ENCODE data around the gene TLNRD1. TPM values are rescaled to one million over a fixed set of nuclear protein-coding genes. Genes with fewer than 3 reads are reported as not detected.

Gene TLNRD1
- total and polyA plus RNA-seq, 4 donors: 1.6 to 24.4 (median 10.0) TPM

GRCh38 chr15:80991421-80991820 is 9.3 kb upstream of the TLNRD1 start:
- H3K27ac ChIP-seq (ENCODE audit: low read depth in 1 of 2, low read length in 2 of 2): no peak overlapping the region
- peaks cover 0 to 5% of the 10 kb centered on the region in 2 donors for H3K4me1 ChIP-seq (ENCODE audit: control insufficient read depth in 1 of 2, insufficient read depth in 2 of 2, low read length in 2 of 2)
- intact Hi-C loops (cut with DNase I): no loop called here
- H3K4me3 ChIP-seq (ENCODE audit: low read length in 2 of 2): no peak overlapping the region
- no peaks in the 10 kb centered on the region for H3K36me3 ChIP-seq (ENCODE audit: control insufficient read depth in 1 of 2, insufficient read depth in 2 of 2, low read length in 1 of 2)
- 59 to 63% methylated on average over 5 of the region's 5 CpGs for WGBS, 2 donors
- DNase-seq (peak in 1 of 2 donors; percentile 74), ATAC-seq (ENCODE audit: low FRiP score) (peak; percentile 44)
- no peaks in the 10 kb centered on the region for H3K9me3 ChIP-seq (ENCODE audit: control insufficient read depth, low read length)
- H3K27me3 ChIP-seq (ENCODE audit: control insufficient read depth in 1 of 2, insufficient read depth in 2 of 2, low read length in 1 of 2): no peaks in the 10 kb centered on the region

GRCh38 chr15:80992006-80992405 is 8.7 kb upstream of the TLNRD1 start:
- H3K27ac ChIP-seq (ENCODE audit: low read depth in 1 of 2, low read length in 2 of 2): no peak overlapping the region
- H3K36me3 ChIP-seq (ENCODE audit: control insufficient read depth in 1 of 2, insufficient read depth in 2 of 2, low read length in 1 of 2): no peaks in the 10 kb centered on the region
- no peak for DNase-seq
- peaks cover 0 to 5% of the 10 kb centered on the region in 2 donors for H3K4me1 ChIP-seq (ENCODE audit: control insufficient read depth in 1 of 2, insufficient read depth in 2 of 2, low read length in 2 of 2)
- intact Hi-C loops (cut with DNase I): no loop called here
- no peaks in the 10 kb centered on the region for H3K27me3 ChIP-seq (ENCODE audit: control insufficient read depth in 1 of 2, insufficient read depth in 2 of 2, low read length in 1 of 2)
- H3K9me3 ChIP-seq (ENCODE audit: control insufficient read depth, low read length): no peaks in the 10 kb centered on the region
- H3K4me3 ChIP-seq (ENCODE audit: low read length in 2 of 2): no peak overlapping the region
- no peak for ATAC-seq (ENCODE audit: low FRiP score)
- 88 to 91% methylated on average over 4 of the region's 4 CpGs for WGBS, 2 donors

- Histone ChIP-seq H3K27me3 (ENCODE audit: control insufficient read depth in 1 of 2, insufficient read depth in 2 of 2, low read length in 1 of 2) (no peaks in the 10 kb centered on the region), H3K4me3 (ENCODE audit: low read length in 2 of 2) (no peak overlapping the region), H3K27ac (ENCODE audit: low read depth in 1 of 2, low read length in 2 of 2) (no peak overlapping the region), H3K36me3 (ENCODE audit: control insufficient read depth in 1 of 2, insufficient read depth in 2 of 2, low read length in 1 of 2) (no peaks in the 10 kb centered on the region), H3K4me1 (ENCODE audit: control insufficient read depth in 1 of 2, insufficient read depth in 2 of 2, low read length in 2 of 2) (peaks cover 0 to 5% of the 10 kb centered on the region in 2 donors), H3K9me3 (ENCODE audit: control insufficient read depth, low read length) (no peaks in the 10 kb centered on the region)
- ATAC-seq (ENCODE audit: low FRiP score) (no peak), DNase-seq (no peak)
- 92 to 97% methylated on average over 1 of the region's 1 CpG for WGBS, 2 donors
- intact Hi-C loops (cut with DNase I): no loop called here
Observed at GRCh38 chr15:80992441-80992840, 8.3 kb upstream of the TLNRD1 start.

DNA sequence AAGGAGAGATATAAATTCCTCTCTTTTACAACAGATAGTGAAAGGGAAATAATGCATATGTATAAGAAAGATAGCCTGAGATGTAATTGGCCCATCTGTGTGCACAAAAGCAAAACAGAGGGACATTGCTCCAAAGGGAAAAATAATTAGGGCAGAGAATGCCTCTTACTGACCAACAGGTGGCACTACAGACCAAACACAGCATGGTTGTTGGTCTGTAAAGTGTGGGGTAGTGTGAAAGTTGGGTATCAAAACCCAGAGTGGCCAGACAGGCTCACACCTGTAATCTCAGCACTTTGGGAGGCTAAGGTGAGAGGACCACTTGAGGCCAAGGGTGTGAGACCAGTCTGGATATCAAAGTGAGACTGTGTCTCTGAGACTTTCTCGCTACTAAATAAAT is 4.5 kb upstream of the TLNRD1 start:
- Histone ChIP-seq H3K27ac (ENCODE audit: low read depth in 1 of 2, low read length in 2 of 2) (no peak overlapping the region), H3K36me3 (ENCODE audit: control insufficient read depth in 1 of 2, insufficient read depth in 2 of 2, low read length in 1 of 2) (no peaks in the 10 kb centered on the region), H3K27me3 (ENCODE audit: control insufficient read depth in 1 of 2, insufficient read depth in 2 of 2, low read length in 1 of 2) (no peaks in the 10 kb centered on the region), H3K4me3 (ENCODE audit: low read length in 2 of 2) (no peak overlapping the region), H3K9me3 (ENCODE audit: control insufficient read depth, low read length) (no peaks in the 10 kb centered on the region), H3K4me1 (ENCODE audit: control insufficient read depth in 1 of 2, insufficient read depth in 2 of 2, low read length in 2 of 2) (no peaks in the 10 kb centered on the region)
- ATAC-seq (ENCODE audit: low FRiP score): no peak
- no peak for DNase-seq
- intact Hi-C loops (cut with DNase I): no loop called here
- 96 to 100% methylated on average over 1 of the region's 1 CpG for WGBS, 2 donors

- peaks cover 0 to 1% of the 10 kb centered on the region in 2 donors for H3K36me3 ChIP-seq (ENCODE audit: control insufficient read depth in 1 of 2, insufficient read depth in 2 of 2, low read length in 1 of 2)
- DNase-seq (no peak), ATAC-seq (ENCODE audit: low FRiP score) (no peak)
- H3K27ac ChIP-seq (ENCODE audit: low read depth in 1 of 2, low read length in 2 of 2): no peak overlapping the region
- intact Hi-C loops (cut with DNase I): no loop called here
- WGBS, 2 donors: 97% methylated on average over 1 of the region's 1 CpG
- no peak overlapping the region for H3K4me3 ChIP-seq (ENCODE audit: low read length in 2 of 2)
- H3K9me3 ChIP-seq (ENCODE audit: control insufficient read depth, low read length): no peaks in the 10 kb centered on the region
- peaks cover 0 to 2% of the 10 kb centered on the region in 2 donors for H3K4me1 ChIP-seq (ENCODE audit: control insufficient read depth in 1 of 2, insufficient read depth in 2 of 2, low read length in 2 of 2)
- H3K27me3 ChIP-seq (ENCODE audit: control insufficient read depth in 1 of 2, insufficient read depth in 2 of 2, low read length in 1 of 2): no peaks in the 10 kb centered on the region
Observed at GRCh38 chr15:80997692-80998091, 3.0 kb upstream of the TLNRD1 start.

DNA sequence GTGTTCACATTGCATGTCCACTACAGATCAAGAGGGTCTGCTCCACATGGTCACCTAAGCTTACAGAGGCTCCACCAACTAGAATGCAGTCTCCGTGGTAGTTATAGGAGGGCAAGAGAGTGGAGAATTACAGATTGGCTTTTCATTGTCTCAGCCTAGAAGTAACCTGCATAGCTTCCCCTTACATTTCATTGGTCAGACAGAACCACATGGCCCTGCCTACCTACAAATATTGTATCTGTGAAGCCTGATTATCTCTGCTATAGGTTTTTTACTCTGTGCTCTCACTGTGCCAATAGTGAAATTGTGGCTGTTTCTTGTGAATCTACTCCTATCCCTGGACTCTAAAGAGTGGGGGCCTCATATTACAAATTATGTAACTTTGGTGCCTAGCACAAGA is 2.5 kb upstream of the TLNRD1 start:
- ATAC-seq (ENCODE audit: low FRiP score) (no peak), DNase-seq (no peak)
- peaks cover 0 to 5% of the 10 kb centered on the region in 2 donors for H3K4me1 ChIP-seq (ENCODE audit: control insufficient read depth in 1 of 2, insufficient read depth in 2 of 2, low read length in 2 of 2)
- no peak overlapping the region for H3K27ac ChIP-seq (ENCODE audit: low read depth in 1 of 2, low read length in 2 of 2)
- H3K4me3 ChIP-seq (ENCODE audit: low read length in 2 of 2): no peak overlapping the region
- 83 to 96% methylated on average over 1 of the region's 1 CpG for WGBS, 2 donors
- H3K9me3 ChIP-seq (ENCODE audit: control insufficient read depth, low read length): no peaks in the 10 kb centered on the region
- H3K27me3 ChIP-seq (ENCODE audit: control insufficient read depth in 1 of 2, insufficient read depth in 2 of 2, low read length in 1 of 2): no peaks in the 10 kb centered on the region
- H3K36me3 ChIP-seq (ENCODE audit: control insufficient read depth in 1 of 2, insufficient read depth in 2 of 2, low read length in 1 of 2): peaks cover 0 to 3% of the 10 kb centered on the region in 2 donors
- intact Hi-C loops (cut with DNase I): no loop called here

GRCh38 chr15:80999623-81000036 is 1.1 kb upstream of the TLNRD1 start:
- Histone ChIP-seq H3K27me3 (ENCODE audit: control insufficient read depth in 1 of 2, insufficient read depth in 2 of 2, low read length in 1 of 2) (no peaks in the 10 kb centered on the region), H3K36me3 (ENCODE audit: control insufficient read depth in 1 of 2, insufficient read depth in 2 of 2, low read length in 1 of 2) (peaks cover 0 to 3% of the 10 kb centered on the region in 2 donors), H3K4me3 (ENCODE audit: low read length in 2 of 2) (no peak overlapping the region), H3K4me1 (ENCODE audit: control insufficient read depth in 1 of 2, insufficient read depth in 2 of 2, low read length in 2 of 2) (peaks cover 0 to 5% of the 10 kb centered on the region in 2 donors), H3K9me3 (ENCODE audit: control insufficient read depth, low read length) (no peaks in the 10 kb centered on the region), H3K27ac (ENCODE audit: low read depth in 1 of 2, low read length in 2 of 2) (no peak overlapping the region)
- intact Hi-C loops (cut with DNase I): loop anchor here (5.0 to 10.0 kb wide), 2 partner anchors 268 to 335 kb away; no protein-coding TSS in a partner anchor
- no peak for ATAC-seq (ENCODE audit: low FRiP score)
- DNase-seq: no peak
- 81 to 86% methylated on average over 13 of the region's 13 CpGs for WGBS, 2 donors

- H3K4me1 ChIP-seq (ENCODE audit: control insufficient read depth in 1 of 2, insufficient read depth in 2 of 2, low read length in 2 of 2): peaks cover 0 to 5% of the 10 kb centered on the region in 2 donors
- intact Hi-C loops (cut with DNase I): loop anchor here (5.0 to 10.0 kb wide), 2 partner anchors 267 to 335 kb away; no protein-coding TSS in a partner anchor
- peak; percentile 3 for ATAC-seq (ENCODE audit: low FRiP score)
- no peaks in the 10 kb centered on the region for H3K27me3 ChIP-seq (ENCODE audit: control insufficient read depth in 1 of 2, insufficient read depth in 2 of 2, low read length in 1 of 2)
- WGBS, 2 donors: 7 to 9% methylated on average over 21 of the region's 21 CpGs
- peak overlapping the region; percentile 28 to 66 for H3K27ac ChIP-seq (ENCODE audit: low read depth in 1 of 2, low read length in 2 of 2)
- peaks cover 0 to 3% of the 10 kb centered on the region in 2 donors for H3K36me3 ChIP-seq (ENCODE audit: control insufficient read depth in 1 of 2, insufficient read depth in 2 of 2, low read length in 1 of 2)
- H3K9me3 ChIP-seq (ENCODE audit: control insufficient read depth, low read length): no peaks in the 10 kb centered on the region
- DNase-seq: no peak
- peak overlapping the region; percentile 81 to 91 for H3K4me3 ChIP-seq (ENCODE audit: low read length in 2 of 2)
Observed at GRCh38 chr15:81000144-81000623, 539 bp upstream of the TLNRD1 start.
